Activated CD4-positive, alpha-beta T cell treated with anti-CD3 and anti-CD28 coated beads, Interleukin-2, amount 10 ng/mL, durations not matched to agents 24 days and 14 days (primary cell): ENCODE measurements around the gene TRIP4. TPM values are rescaled to one million over a fixed set of nuclear protein-coding genes. Genes with fewer than 3 reads are reported as not detected.

ENCODE experiments used
- DNase-seq: peaks from one replicate; pipeline ENCODE4 v3.0.0; 2022
- H3K27ac Mint-ChIP-seq: one replicate; pipeline ENCODE4 v1.8.0; 2022; ENCODE audit warnings: mild to moderate bottlenecking, mixed read lengths
- H3K27me3 Mint-ChIP-seq: one replicate; pipeline ENCODE4 v1.8.0; 2022; ENCODE audit warnings: mixed read lengths
- H3K36me3 Mint-ChIP-seq: one replicate; pipeline ENCODE4 v1.8.0; 2022; ENCODE audit warnings: low read depth, mild to moderate bottlenecking, mixed read lengths
- H3K4me1 Mint-ChIP-seq: one replicate; pipeline ENCODE4 v1.8.0; 2021; ENCODE audit warnings: mixed read lengths
- H3K4me3 Mint-ChIP-seq: one replicate; pipeline ENCODE4 v1.8.0; 2022; ENCODE audit warnings: mild to moderate bottlenecking, moderate library complexity, mixed read lengths
- H3K9me3 Mint-ChIP-seq: one replicate; pipeline ENCODE4 v1.8.0; 2021; ENCODE audit warnings: mixed read lengths
- intact Hi-C: fragments of 100-400 bp; cut with micrococcal nuclease; formaldehyde crosslinking; loops from one replicate; pipeline ENCODE4 v1.15.1; 2023
- total RNA-seq: library from RNA; stranded (reverse); gene quantifications from 2 replicates; pipeline ENCODE4 v1.2.3, GENCODE V29; 2022

Gene TRIP4
- total RNA-seq, 1 donor from 2014 or later = 21.1 TPM

DNA sequence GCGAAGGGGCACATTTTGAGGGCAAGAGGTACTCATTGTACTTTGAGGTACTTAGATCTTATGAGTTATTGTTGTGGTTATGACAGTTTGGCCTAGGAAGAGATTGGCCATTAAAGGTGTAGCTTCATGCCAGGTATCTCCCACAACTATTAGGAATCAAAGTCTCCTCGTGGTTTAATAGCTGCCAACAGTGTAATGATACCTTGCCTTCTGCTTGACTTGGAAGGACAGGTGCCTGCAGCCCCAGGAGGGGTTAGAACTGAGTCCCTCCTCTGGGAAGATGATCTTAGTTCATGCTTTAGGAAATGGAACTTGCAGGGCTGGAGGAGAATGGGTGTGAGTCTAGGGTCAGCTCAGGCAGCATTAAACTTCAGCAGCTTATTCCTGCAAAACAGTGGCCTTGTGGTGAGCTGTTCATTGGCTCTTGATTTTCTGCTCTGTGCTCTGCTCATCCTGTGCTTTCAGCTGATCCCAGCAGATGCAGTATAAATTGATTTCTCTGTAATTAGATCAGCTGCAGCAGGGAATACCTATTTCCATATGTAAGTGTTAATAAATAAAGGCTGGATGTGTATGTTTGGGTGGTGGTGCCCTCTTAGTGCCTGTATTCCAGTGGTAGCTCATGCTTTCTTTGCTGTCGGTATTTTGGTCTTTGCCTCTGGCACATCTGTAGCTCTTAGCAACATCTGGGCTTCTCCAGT is 113.2 kb downstream of the TRIP4 start:
- no peaks in the 10 kb centered on the region for H3K9me3 Mint-ChIP-seq
- intact Hi-C loops = loop anchor here (5.0 kb wide), 1 partner anchor 39 kb away; the partner anchor contains the start of gene ZNF609
- no peaks in the 10 kb centered on the region for H3K27me3 Mint-ChIP-seq
- peak overlapping the region; percentile 51 for H3K27ac Mint-ChIP-seq
- no peak for DNase-seq
- peaks cover 60% of the 10 kb centered on the region for H3K4me1 Mint-ChIP-seq
- H3K4me3 Mint-ChIP-seq = no peak overlapping the region
- H3K36me3 Mint-ChIP-seq = peaks cover 58% of the 10 kb centered on the region

DNA sequence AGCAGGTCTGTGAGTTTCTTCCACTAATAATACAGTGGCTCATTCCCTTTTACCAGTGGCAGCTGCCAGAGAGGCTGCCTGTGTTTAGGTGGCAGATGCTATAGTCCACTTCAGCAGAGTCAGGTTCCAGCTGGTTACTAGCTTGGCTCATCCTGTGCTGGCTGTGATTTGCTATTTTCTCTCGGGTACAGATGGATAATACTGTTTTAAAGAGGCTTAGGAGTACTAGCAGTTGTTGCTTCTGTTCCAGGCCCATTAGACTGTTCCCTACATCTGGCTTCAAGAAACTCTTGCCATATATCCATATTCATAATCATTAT is 113.7 kb downstream of the TRIP4 start:
- Mint-ChIP-seq H3K27ac (peak overlapping the region; percentile 51), H3K9me3 (no peaks in the 10 kb centered on the region), H3K4me1 (peaks cover 60% of the 10 kb centered on the region), H3K4me3 (no peak overlapping the region), H3K36me3 (peaks cover 55% of the 10 kb centered on the region), H3K27me3 (no peaks in the 10 kb centered on the region)
- intact Hi-C loops = loop anchor here (5.0 kb wide), 1 partner anchor 39 kb away; the partner anchor contains the start of gene ZNF609
- DNase-seq = no peak

DNA sequence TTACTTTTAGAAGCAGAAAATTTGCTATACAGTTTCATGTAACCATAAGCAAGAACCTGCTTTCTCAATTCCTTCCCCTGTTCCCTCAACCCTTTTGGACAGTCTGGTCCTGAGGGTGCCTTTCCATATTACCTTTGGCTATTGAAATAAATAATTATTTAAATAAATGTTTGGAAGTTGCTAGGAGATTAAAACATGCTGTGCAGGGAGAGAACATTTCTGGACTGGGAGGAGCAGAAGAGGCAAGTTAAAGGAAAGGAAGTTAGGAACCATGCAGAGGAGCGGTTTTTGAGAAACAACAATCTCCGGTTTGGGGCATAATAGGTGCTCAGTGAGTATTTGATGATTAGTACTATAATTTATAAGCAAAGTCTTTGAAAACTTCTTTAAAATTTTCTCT is 114.5 kb downstream of the TRIP4 start:
- intact Hi-C loops = loop anchor here (5.0 kb wide), 1 partner anchor 40 kb away; the partner anchor contains the start of gene ZNF609
- H3K36me3 Mint-ChIP-seq = peaks cover 53% of the 10 kb centered on the region
- H3K4me1 Mint-ChIP-seq = peaks cover 67% of the 10 kb centered on the region
- peak overlapping the region; percentile 48 for H3K4me3 Mint-ChIP-seq
- peak overlapping the region; percentile 89 for H3K27ac Mint-ChIP-seq
- DNase-seq = no peak
- no peaks in the 10 kb centered on the region for H3K27me3 Mint-ChIP-seq
- H3K9me3 Mint-ChIP-seq = no peaks in the 10 kb centered on the region

DNA sequence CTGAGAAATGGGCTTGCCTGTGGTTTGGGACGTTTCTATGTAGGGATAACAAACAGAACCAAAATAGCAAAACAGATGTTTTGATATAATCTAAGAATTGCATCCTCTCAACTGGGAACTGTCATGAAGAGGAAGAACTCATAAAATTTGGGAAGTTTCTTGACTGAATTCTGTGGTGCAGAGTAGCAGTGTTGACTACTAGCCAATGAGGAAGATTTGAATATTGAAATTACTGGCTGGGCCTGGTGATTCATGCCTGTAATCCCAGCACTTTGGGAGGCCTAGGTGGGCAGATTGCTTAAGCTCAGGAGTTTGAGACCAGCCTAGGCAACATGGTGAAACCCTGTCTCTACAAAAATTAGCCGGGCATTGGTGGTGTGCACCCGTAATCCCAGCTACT is 114.9 kb downstream of the TRIP4 start:
- peaks cover 69% of the 10 kb centered on the region for H3K4me1 Mint-ChIP-seq
- H3K27ac Mint-ChIP-seq = peak overlapping the region; percentile 89
- no peaks in the 10 kb centered on the region for H3K9me3 Mint-ChIP-seq
- intact Hi-C loops = loop anchor here (5.0 kb wide), 1 partner anchor 40 kb away; the partner anchor contains the start of gene ZNF609
- peak overlapping the region; percentile 48 for H3K4me3 Mint-ChIP-seq
- no peaks in the 10 kb centered on the region for H3K27me3 Mint-ChIP-seq
- H3K36me3 Mint-ChIP-seq = peaks cover 54% of the 10 kb centered on the region
- no peak for DNase-seq

DNA sequence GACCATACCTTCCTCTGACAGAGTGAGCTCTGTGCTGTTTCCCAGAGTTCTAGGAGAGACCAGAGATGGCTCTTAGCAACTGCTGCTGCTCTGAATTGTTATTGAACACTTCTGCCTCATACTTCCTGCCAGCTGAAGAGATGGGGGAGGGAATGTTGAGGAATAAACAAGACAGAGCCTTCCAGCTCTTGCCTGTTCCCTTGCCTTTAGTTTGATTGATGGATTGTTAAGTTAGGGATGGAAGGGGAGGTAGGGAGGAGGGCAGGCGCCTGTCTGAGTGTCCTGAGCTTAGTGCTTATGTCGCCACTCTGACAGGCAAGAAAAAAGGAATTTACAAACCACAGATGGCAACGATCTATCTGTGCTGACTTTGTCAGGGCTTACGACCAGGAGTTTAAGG is 115.6 kb downstream of the TRIP4 start:
- no peaks in the 10 kb centered on the region for H3K9me3 Mint-ChIP-seq
- peaks cover 52% of the 10 kb centered on the region for H3K36me3 Mint-ChIP-seq
- DNase-seq = peak; percentile 66
- peak overlapping the region; percentile 48 for H3K4me3 Mint-ChIP-seq
- intact Hi-C loops = loop anchor here (5.0 kb wide), 1 partner anchor 41 kb away; the partner anchor contains the start of gene ZNF609
- H3K4me1 Mint-ChIP-seq = peaks cover 72% of the 10 kb centered on the region
- H3K27me3 Mint-ChIP-seq = no peaks in the 10 kb centered on the region
- peak overlapping the region; percentile 89 for H3K27ac Mint-ChIP-seq

DNA sequence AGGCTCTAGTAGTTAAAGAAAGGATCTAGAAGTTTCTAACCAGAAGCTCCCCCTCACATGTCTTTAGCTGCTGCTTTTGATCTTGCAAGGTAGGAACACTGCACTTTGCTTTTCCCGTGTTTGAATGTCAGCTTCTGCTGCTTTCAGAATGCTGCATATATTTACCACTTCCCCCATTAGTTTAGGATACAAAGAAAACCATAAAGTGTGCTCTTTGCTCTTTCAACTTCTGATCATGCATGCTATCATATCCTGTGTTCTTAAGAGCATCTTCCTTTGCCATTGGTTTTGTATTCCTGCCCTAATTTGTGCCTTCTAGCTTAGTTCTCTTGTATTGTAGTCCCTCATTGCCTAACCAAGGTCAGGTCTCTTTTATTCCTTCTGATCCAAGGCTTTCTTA is 116.0 kb downstream of the TRIP4 start:
- intact Hi-C loops = loop anchor here (5.0 kb wide), 1 partner anchor 41 kb away; the partner anchor contains the start of gene ZNF609

More for the DNA sequence above, 116.0 kb downstream of the TRIP4 start:
- H3K27me3 Mint-ChIP-seq = no peaks in the 10 kb centered on the region
- H3K9me3 Mint-ChIP-seq = no peaks in the 10 kb centered on the region
- H3K4me1 Mint-ChIP-seq = peaks cover 73% of the 10 kb centered on the region
- peak overlapping the region; percentile 48 for H3K4me3 Mint-ChIP-seq
- DNase-seq = peak; percentile 73
- H3K36me3 Mint-ChIP-seq = peaks cover 48% of the 10 kb centered on the region
- H3K27ac Mint-ChIP-seq = peak overlapping the region; percentile 89

Other genes starting within 250 kb of the TRIP4 start
- 0.96 and 1.1 TPM in 2 replicates for gene SNX22, start 236.1 kb upstream of the TRIP4 start, total RNA-seq
- 384 and 397 TPM in 2 replicates for gene PPIB, start 224.8 kb upstream of the TRIP4 start, total RNA-seq
- 28.5 and 28.6 TPM in 2 replicates for gene CSNK1G1, start 31.7 kb upstream of the TRIP4 start, total RNA-seq
- 67.6 and 81.9 TPM in 2 replicates for gene PCLAF, start 6.4 kb upstream of the TRIP4 start, total RNA-seq
- gene ZNF609, start 72.7 kb downstream of the TRIP4 start, total RNA-seq = 62.4 and 63.9 TPM in 2 replicates